Upper lobe of left lung (tissue), 4 donors: Measurements from ENCODE around the gene GLUD2.

Experiments
- POLR2A ChIP-seq, 4 donors: fragments of 450-650 bp; IDR thresholded peaks; one replicate each; pipeline ENCODE4 v1.5.1; 2016 to 2017; ENCODE audit warnings: antibody characterized with exemption in 4 of 4, mild to moderate bottlenecking in 2 of 4
- TF ChIP-seq, protein P1 (sequence below), 6 experiments: fragments of 450-650 bp in 4 of 6; fragments of 200-600 bp in 2 of 6; sonication (generic) in 2 of 6; IDR thresholded peaks; one replicate each; pipeline ENCODE4 v1.5.1; 2016 to 2019; ENCODE audit warnings: antibody characterized with exemption in 6 of 6

DNA sequence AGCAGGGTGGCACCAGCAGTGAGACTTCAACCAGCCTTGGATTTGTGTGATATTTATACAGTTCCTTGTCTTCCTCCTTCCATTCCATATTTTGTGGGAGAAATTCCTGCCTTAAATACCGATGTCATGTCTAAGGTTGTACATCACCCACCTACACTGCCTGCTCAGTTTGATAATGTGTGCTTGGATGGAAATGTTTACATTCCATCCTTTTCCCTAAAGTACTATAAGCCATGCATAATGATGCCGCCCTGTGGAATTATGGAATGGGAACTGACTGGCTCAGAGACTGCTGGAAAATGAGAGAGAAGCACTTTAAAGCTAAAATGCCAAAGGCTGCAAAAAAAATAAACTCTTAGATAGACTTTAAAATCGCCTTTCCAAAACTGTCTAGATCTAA is 11.3 kb upstream of the GLUD2 start:
- no peak for TF ChIP-seq POLR2A (IDR thresholded peaks at IDR 0.05)
- TF ChIP-seq, protein P1, sequence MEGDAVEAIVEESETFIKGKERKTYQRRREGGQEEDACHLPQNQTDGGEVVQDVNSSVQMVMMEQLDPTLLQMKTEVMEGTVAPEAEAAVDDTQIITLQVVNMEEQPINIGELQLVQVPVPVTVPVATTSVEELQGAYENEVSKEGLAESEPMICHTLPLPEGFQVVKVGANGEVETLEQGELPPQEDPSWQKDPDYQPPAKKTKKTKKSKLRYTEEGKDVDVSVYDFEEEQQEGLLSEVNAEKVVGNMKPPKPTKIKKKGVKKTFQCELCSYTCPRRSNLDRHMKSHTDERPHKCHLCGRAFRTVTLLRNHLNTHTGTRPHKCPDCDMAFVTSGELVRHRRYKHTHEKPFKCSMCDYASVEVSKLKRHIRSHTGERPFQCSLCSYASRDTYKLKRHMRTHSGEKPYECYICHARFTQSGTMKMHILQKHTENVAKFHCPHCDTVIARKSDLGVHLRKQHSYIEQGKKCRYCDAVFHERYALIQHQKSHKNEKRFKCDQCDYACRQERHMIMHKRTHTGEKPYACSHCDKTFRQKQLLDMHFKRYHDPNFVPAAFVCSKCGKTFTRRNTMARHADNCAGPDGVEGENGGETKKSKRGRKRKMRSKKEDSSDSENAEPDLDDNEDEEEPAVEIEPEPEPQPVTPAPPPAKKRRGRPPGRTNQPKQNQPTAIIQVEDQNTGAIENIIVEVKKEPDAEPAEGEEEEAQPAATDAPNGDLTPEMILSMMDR (IDR thresholded peaks at IDR 0.05), result no peak
